Measurements from ENCODE around the gene TNKS1BP1. TPM values are rescaled to one million over a fixed set of nuclear protein-coding genes. Genes with fewer than 3 reads are reported as not detected.

TNKS1BP1 gene
- total RNA-seq: 213 and 231 TPM in 2 replicates

GRCh38 chr11:57324886-57325734, at the start of gene TNKS1BP1:
Gene TNKS1BP1, minus strand, starts transcription at chr11:57324952. Its CDS starts 3,067 bp downstream, at chr11:57321885.

GRCh38 chr11:57338142-57338541, 13.4 kb upstream of the TNKS1BP1 start, which contains the start of gene P2RX3:
Gene P2RX3, plus strand, starts transcription at chr11:57338352. Its CDS starts 199 bp downstream, at chr11:57338551.

GRCh38 chr11:57335343-57336110, 10.8 kb upstream of the TNKS1BP1 start, which contains the start of gene SSRP1:
Gene SSRP1, minus strand, starts transcription at chr11:57335892. Its CDS starts 771 bp downstream, at chr11:57335121.

Other genes starting within 250 kb of the TNKS1BP1 start
- not detected in 2 replicates for gene LRRC55, start 143.0 kb downstream of the TNKS1BP1 start, total RNA-seq
- gene APLNR, start 87.7 kb downstream of the TNKS1BP1 start, total RNA-seq: not detected in 2 replicates
- gene SSRP1, start 10.9 kb upstream of the TNKS1BP1 start, total RNA-seq: 123 and 148 TPM in 2 replicates
- gene P2RX3, start 13.4 kb upstream of the TNKS1BP1 start, total RNA-seq: not detected in 2 replicates
- gene PRG3, start 56.2 kb upstream of the TNKS1BP1 start, total RNA-seq: not detected in 2 replicates
- not detected in 2 replicates for gene PRG2, start 65.7 kb upstream of the TNKS1BP1 start, total RNA-seq
- 36.7 and 39.1 TPM in 2 replicates for gene SLC43A3, start 102.2 kb upstream of the TNKS1BP1 start, total RNA-seq
- 0.14 TPM in 1 of 2 replicates, not detected in the other for gene RTN4RL2, start 135.6 kb upstream of the TNKS1BP1 start, total RNA-seq
- gene SLC43A1, start 190.8 kb upstream of the TNKS1BP1 start, total RNA-seq: 0.79 and 2.1 TPM in 2 replicates
- gene TIMM10, start 205.8 kb upstream of the TNKS1BP1 start, total RNA-seq: 66.0 and 89.9 TPM in 2 replicates
- not detected in 2 replicates for gene SMTNL1, start 212.6 kb upstream of the TNKS1BP1 start, total RNA-seq
- 4.6 and 4.9 TPM in 2 replicates for gene UBE2L6, start 242.7 kb upstream of the TNKS1BP1 start, total RNA-seq